ENCODE measurements around the gene DOCK6.

DNA sequence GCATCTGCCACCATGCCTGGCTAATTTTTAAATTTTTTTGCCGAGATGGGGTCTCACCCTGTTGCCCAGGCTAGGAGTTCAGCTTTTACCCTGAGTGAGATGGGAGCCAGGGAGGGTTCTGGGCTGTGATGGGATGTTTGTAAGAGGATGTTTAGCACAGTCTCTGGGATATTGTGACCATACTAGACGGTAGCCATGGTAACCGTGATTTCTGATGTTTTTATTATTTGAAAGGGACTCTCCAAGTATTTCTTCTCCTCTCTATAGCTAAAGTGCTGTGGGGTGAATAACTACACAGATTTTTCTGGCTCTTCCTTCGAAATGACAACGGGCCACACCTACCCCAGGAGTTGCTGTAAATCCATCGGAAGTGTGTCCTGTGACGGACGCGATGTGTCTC, 44.0 kb upstream of the DOCK6 start:
- TF ChIP-seq, protein P1, sequence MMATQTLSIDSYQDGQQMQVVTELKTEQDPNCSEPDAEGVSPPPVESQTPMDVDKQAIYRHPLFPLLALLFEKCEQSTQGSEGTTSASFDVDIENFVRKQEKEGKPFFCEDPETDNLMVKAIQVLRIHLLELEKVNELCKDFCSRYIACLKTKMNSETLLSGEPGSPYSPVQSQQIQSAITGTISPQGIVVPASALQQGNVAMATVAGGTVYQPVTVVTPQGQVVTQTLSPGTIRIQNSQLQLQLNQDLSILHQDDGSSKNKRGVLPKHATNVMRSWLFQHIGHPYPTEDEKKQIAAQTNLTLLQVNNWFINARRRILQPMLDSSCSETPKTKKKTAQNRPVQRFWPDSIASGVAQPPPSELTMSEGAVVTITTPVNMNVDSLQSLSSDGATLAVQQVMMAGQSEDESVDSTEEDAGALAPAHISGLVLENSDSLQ (IDR thresholded peaks at IDR 0.05) = no peak
- TF ChIP-seq ARNT (IDR thresholded peaks at IDR 0.05) = no peak
- TF ChIP-seq ELF4 (IDR thresholded peaks at IDR 0.05) = no peak
- TF ChIP-seq FOXM1 (IDR thresholded peaks at IDR 0.05; ENCODE audit: borderline replicate concordance) = no peak
- no peak for TF ChIP-seq SUZ12 (IDR thresholded peaks at IDR 0.05)
- TF ChIP-seq SP1 (IDR thresholded peaks at IDR 0.05) = no peak
- no peak for TF ChIP-seq ZNF384 (IDR thresholded peaks at IDR 0.05)

Measured in HEK293T (cell line).